Stimulated activated CD4-positive, alpha-beta T cell treated with anti-CD3 and anti-CD28 coated beads, Interleukin-12 subunit alpha, Interleukin-12 subunit beta, amount 100 ng/mL, for 4 hours (primary cell): ENCODE data around the gene LRRK1.

Experiments used
- DNase-seq: peaks from one replicate; pipeline ENCODE4 v3.0.0-alpha.2; 2020

The LRRK1 gene

DNA sequence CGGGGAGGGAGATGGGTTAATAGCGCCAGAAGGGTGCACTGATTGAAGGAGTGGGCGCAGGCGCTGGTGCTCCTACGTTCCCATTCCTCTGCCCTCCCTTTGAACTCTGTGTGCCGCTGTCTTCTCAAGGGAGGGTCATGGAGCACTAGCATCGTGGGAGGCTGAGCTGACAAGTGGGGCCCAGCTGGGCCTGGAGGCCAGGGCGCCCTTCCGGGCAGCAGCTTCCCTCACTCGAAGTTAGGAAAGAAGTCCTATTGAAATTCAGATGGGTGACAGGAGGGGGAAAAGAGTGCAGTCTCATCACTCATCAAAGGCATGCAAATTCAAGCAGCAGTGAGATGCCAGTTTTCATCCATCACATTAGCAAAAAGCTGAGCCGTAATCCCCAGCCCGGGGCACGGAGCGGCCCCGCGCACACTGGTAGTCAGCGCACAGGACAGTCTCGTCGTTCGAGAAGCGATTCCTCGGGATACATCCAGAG, 128.2 kb downstream of the LRRK1 start:
- DNase-seq = no peak

GRCh38 chr15:101048176-101048575, 129.0 kb downstream of the LRRK1 start:
- no peak for DNase-seq

DNA sequence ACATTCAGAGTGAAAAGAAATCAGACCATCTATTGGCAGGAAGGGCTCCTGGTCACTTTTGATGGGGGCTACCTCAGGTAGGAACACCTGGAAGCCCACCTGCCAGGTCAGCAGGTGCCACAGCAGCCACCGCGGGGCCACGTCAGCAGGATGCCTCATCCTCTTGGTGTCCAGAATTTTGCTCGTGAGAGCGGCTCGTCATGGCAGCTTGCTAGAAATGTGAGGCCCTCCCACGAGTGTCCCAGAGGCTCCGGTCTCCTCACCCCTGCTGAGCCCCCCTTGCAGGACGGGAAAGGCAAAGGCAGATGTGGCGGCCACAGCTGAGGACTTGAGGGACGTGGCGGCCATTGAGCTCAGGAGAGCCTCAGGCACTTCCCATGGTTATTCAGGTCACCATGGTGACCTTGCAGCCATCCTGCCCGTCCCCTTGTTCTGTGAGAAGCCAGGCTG, 129.4 kb downstream of the LRRK1 start:
- DNase-seq = no peak

DNA sequence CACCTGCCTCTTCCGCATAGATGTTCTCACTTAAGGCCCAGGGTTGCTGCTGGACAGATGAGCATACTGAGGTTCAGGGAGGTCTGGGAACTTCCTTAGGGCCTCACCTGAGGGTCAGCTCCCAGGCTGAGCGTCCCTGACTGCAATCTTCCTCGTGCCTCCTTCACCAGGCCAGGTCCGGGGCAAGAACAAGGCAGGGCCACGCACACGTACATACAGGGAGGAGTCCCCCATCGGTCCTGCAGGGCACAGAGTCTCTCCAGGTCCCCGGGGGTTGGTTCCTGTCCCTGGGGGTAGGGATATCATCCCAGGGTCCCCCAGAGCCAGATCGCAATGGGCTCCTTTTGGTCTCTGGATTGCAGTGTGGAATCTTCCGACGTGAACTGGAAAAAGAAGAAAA, 130.1 kb downstream of the LRRK1 start:
- no peak for DNase-seq

- DNase-seq = no peak
Measured at GRCh38 chr15:101049856-101050622, 130.9 kb downstream of the LRRK1 start.

GRCh38 chr15:101050623-101051290, 131.6 kb downstream of the LRRK1 start:
- no peak for DNase-seq

DNA sequence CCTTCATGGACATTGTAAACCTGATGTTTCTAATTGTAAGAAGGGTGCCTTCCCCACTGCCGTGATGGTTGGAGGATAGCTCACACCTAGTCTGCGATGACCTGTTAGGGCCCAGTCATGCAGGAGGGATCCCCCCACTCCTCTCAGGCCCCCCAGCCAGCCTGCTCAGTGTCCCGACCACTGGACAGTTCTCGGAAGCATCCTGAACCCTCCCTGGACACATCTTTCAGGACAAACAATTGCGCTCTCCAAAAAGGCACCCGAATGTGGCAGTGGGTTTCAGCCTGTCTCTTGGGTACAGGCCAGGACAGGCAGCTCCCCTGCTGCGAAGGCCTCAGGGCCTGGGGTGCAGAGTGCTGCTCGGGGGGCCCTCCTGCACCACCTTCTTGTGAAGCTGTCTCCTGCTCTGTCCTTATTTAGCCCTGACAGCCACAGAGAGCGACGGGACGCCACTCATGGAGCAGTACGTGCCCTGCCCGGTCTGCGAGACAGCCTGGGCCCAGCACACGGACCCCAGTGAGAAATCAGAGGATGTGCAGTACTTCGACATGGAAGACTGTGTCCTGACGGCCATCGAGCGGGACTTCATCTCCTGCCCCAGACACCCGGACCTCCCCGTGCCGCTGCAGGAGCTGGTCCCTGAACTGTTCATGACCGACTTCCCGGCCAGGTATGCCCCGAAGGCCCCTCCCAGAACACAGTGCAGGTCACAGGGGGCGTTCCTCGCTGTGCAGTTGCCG, 132.3 kb downstream of the LRRK1 start:
- no peak for DNase-seq

DNA sequence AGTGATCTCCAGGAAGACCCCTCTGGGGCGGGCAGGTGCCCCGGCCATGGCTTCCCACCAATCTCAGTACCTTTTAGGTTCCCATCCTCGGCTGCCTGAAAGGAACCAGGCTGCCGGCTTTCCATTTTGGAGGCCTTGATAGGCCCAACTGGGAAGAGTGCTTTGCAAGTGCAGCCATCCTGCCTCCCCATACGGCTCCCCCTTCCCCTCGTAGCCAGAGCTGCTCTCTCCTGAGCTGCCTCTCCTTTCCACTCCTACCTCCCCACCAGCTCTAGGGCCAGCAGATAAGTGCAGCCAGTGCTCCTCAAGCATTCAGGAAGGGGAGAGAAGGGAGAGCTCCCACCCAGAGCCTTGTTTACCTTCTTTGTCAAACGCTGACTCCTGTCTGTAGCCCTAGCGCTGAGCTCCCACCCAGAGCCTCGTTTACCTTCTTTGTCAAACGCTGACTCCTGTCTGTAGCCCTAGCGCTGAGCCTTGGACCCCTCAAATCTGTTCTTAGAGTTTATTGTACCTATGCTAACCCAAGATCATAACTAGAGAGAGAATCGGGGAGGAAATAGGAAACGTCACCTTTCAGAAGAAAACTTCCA, 133.0 kb downstream of the LRRK1 start:
- no peak for DNase-seq

GRCh38 chr15:101052681-101053121, 133.5 kb downstream of the LRRK1 start:
- DNase-seq = no peak

DNA sequence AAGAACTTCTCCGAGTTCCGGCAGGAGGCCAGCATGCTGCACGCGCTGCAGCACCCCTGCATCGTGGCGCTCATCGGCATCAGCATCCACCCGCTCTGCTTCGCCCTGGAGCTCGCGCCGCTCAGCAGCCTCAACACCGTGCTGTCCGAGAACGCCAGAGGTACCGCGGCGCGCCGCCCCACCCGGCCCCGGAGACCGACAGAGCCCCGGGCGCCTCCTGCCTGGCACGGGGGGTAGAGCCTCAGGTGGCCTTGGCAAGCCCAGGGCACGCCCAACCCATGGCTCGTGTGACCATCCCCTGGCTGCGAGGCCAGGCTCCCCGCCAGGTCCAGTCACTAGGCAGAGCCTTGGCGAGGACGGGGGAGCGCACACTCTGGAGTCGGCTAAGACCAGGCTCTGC, 134.1 kb downstream of the LRRK1 start:
- no peak for DNase-seq

DNA sequence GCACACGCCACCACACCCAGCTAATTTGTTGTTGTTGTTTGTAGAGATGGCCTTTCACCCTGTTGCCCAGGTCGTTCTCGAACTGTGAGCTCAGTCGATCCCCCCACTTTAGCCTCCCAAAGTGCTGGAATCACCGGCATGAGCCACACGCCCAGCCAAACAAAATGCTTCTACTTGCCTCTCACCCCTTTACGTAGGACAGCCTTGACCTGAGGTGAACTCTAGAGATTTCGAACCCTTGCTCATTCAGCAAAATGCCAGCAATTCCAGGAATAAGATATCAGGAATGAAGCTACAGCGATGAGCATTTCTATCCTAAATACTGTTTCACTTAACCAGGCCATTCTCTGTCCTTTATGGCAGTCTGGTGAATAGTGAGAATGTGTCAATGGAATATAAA, 135.0 kb downstream of the LRRK1 start:
- DNase-seq = no peak

GRCh38 chr15:101054991-101055390, 135.8 kb downstream of the LRRK1 start:
- DNase-seq = no peak

DNA sequence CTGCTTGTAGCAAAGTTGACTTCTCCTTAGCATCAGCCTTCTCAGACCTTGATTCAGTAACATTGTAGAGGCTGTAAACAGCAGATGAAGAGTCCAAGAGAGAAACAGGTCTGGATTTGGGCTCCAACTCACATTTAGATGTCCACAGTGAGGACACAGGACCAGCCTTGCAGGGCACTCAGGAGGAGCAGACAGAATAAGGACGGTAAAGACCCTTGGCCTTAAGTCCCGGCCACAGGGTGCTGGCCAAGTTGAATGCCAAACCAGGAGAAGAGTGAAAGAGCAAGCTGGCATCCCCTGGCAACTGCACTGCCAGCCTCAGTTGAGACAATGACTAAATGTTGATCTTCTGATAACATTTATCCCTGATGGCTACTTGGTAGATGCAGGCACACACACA, 136.3 kb downstream of the LRRK1 start:
- DNase-seq = no peak

GRCh38 chr15:101056366-101057334, 137.5 kb downstream of the LRRK1 start:
- no peak for DNase-seq

DNA sequence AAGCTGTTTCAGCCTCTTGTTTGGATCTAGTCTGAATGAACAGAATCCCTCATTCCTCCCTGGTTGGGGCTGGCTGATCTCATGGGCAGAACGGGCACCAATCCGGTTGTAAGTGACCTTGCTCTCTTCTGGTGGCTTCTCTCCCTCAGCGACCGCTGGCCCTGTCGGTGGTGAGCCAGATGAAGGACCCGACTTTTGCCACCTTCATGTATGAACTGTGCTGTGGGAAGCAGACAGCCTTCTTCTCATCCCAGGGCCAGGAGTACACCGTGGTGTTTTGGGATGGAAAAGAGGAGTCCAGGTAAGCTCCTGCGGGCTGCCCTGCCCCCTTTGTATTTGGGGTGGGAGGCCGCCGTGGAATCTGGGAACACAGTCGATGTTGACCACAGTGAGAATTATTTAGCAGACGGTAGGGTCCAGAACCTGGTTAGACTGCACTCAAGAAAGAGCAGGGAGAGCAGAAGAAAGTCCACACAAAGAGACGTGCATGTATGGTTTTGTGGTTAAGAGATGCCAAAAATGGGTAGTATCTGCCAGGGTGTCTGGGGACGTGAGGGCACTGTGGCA, 138.8 kb downstream of the LRRK1 start:
- DNase-seq = no peak

- DNase-seq = no peak
Measured at GRCh38 chr15:101058735-101059134, 139.6 kb downstream of the LRRK1 start.

GRCh38 chr15:101059381-101060341, 140.5 kb downstream of the LRRK1 start:
- no peak for DNase-seq

- no peak for DNase-seq
Measured at GRCh38 chr15:101060576-101061551, 141.7 kb downstream of the LRRK1 start.

DNA sequence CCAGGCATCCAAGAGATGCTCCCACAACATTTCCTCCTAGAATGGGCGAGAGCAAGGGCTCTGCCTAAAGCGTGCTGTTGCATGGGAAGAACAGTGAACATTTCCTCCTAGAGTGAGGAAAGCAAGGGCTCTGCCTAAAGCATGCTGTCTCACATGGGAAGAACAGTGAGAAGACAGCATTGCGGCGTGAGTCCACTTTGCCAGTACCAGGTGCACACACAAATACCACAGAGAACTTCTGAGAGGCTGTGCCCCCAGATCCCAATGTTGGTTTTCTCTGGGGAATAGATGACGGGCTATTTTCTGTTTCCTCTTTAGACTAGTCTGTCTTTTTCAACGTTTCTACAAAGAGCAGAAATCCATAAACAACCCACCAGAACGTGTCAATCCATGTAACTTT, 142.9 kb downstream of the LRRK1 start:
- no peak for DNase-seq
